HG02981 (cell line): Measurements from ENCODE around the gene AKAP6.

Experiments
- ATAC-seq: cut with Tn5 transposase; IDR thresholded peaks from one replicate; pipeline ENCODE4 v1.9.1; 2021; ENCODE audit warnings: mild to moderate bottlenecking, moderate library complexity; ENCODE audit not compliant: unreplicated experiment

AKAP6 gene

DNA sequence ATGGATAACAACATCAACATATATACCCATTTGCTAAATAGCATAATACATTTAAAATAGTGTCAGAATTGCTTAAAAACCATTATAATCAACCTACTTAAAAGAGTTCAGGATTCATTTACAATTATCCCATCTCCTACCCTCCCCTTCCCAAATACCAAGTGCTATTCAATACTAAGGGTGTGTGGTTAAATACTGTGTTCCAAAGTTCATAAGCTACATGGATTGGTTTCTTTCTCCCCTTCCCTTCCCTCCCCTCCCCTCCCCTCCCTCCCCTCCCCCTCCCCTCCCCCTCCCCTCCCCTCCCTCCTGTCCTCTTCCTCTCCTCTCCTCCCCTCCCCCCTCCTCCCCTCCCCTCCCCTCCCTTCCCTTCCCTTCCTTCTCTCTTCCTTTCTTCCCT lies 512.6 kb downstream of the AKAP6 start:
- no peak for ATAC-seq

DNA sequence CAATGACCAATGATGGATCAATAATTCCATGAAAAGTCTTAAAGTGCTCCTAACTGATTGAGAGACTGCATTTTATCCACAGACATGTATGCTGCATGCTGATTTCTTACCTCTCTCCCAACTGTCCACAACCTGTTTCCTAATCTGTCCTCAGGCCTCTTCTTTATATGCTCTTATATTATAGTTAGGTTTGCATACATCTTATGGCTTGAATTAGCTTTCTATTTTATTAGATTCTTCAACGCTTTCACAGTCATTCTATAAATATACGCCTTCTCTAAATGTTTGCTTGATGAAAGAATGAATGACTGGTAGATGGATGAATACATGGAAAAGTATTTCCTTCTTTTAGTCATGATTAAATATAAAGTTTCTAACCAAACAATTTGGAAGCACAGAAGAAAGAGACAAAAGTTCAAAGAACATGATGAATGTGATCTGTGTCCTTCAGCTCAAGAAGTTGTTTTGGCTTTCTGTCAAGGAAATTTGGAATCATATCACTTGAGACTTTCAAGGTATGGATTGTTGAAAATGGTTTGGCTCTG lies 517.8 kb downstream of the AKAP6 start:
- ATAC-seq, result no peak

DNA sequence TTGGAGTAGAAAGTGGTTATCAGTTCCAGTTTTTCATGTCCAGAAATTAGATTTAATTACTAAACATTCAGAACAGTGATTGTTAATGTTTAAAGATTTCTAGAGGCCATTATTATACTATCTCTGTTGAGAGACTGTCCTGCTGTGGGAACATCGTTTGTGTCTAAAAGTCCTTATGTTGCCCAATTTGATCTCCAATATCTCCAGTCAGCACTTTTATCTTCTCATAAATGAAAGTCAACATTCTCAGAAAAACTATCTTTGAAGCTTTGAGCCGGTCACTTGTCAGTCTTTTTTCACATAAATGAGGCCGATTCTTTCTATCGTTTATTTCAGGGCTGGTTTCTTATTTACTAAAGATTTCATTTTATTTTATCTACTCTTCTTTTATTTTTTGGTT lies 518.8 kb downstream of the AKAP6 start:
- ATAC-seq, result no peak

DNA sequence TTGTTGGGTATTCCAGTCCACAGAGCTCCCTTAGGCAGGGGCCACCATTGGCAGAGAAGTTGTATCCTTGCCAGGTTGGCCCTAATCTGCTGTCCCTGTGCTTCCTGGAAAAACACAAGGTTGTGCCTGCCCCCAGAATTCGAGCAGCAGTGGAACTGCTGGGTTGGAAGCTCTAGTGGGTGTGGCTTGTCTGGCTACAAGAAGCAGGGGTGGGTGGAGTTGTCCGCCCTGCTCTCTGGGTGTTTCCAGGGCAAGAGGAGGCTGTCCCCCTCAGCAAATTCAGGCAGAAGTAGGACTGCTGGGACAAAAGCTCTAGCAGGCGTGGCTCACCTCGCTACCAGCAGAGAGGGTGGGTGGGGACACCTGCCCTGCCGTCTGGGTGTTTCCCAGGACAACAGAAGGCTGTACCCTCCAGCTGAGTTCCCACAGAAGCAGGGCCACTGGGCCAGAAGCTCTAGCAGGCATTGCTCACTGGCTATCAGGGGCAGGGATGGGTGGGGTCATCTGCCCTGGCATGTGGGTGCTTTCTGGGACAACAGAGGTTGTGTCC lies 536.8 kb downstream of the AKAP6 start:
- ATAC-seq, result no peak

DNA sequence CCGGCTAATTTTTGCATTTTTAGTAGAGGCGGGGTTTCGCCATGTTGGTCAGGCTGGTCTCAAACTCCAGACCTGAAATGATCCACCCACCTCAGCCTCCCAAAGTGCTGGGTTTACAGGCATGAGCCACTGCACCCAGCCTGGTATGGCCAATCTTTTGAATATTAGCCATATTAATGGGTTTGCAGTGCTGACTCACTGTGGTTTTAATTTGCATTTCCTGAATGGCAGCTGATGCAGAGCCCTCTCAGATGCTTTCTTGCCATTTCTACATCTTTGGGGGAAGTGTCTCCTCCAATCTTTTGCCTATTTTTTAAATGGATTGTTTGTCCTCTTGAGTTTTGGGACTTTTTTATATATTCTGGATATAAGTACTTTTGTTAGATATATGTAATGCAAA lies 554.1 kb downstream of the AKAP6 start:
- no peak for ATAC-seq
